Ureter (tissue), 1 donor: ENCODE results near the gene PAWR. TPM values are rescaled to one million over a fixed set of nuclear protein-coding genes. Genes with fewer than 3 reads are reported as not detected.
A peak's percentile ranks its signal among the peaks of the same experiment; 100 is the strongest.

Experiments
- DNase-seq: peaks from one replicate; pipeline ENCODE4 v3.0.0-alpha.2; 2020; ENCODE audit warnings: low spot score
- total RNA-seq: library from RNA; stranded (reverse); gene quantifications from one replicate; pipeline ENCODE4 v1.2.4, GENCODE V29; 2023
- donor health status: DM: yes; HTN: yes; CAD: no.

Gene PAWR
- total RNA-seq = 94.1 TPM

DNA sequence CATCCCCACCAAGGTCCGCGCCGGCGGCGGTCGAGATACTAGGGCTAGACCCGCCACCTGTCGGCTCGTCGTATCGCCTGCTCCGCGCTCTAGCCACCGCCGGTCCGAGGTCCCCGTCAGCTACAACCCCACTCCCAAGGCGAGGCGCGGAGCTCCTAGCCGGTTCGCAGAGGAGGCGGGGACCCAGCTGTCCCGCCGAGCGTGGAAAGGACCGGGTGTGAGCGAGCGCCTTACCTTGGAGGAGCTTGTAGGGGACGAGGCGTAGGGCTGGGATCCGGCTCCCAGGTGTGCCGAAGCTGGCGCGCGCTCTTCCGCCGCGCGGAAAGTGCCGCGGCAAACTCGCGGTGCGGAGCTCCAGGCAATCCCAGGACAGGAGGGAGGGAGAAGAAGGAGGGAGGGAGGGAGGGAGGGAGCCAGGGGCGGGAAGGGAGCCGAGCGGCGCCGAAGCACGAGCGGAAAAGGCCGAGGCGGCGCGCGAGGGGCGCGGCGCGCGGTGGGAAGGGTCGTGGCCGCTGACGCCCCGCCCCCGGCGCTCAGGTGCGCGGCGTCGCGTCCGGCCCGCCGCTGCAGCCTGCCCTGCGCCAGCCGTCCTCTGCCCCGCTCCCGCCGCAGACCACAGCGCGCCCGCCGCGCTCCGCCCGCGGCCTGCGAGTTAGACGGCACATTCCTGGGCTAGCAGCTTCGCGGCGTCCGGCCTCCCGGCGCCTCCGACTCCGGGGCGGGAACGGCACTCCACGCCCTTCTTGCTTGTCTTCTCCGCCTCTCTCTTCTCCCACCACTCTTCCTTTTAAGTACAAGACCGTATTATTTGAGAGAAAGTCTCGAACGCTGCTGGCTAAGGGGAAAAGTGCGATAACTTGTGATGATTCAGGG is at the start of gene PAWR:
Gene PAWR, minus strand, starts transcription at position 327 of the 873 bp plus-strand sequence. CDS start 720 bp downstream, outside the sequence.
- peak; percentile 76 for DNase-seq

DNA sequence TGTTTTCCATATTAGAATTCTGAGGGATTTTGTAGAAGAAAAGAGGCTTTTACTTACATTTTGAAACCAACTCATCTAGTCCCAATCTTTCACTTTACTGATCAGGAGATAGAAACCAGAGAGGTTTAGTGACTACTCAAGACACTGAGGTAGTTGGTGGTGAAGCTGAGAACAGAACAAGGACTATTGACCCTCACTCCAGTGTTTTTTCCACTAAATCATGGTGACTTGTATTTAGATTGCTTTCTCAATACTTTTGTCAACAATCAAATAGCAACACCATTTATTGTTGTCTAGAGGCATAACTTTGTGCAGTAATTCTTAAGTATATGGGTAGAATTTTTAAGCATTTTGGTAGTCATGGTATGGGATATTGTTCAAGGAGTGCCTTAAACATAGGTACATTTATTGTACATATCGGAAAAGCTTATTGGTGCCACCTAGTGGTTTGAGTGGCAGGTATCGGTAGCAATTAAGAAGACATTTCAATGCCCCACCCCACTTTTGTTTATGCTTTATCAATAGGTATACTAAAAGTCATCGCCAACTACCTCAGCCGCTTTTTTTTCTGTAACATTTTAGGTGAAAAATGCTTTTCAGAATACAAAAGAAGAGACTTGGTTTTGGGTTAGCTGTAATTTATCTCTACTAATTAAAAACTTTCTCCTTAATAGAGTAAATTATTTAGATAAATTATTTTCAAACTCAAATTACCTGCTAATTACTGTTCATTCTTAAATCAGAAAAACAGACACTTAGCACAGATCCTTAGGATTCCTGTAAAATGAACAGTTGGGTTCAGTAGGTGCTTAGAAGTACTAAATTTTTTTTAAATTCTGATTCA is 47.3 kb upstream of the PAWR start:
- no peak for DNase-seq

DNA sequence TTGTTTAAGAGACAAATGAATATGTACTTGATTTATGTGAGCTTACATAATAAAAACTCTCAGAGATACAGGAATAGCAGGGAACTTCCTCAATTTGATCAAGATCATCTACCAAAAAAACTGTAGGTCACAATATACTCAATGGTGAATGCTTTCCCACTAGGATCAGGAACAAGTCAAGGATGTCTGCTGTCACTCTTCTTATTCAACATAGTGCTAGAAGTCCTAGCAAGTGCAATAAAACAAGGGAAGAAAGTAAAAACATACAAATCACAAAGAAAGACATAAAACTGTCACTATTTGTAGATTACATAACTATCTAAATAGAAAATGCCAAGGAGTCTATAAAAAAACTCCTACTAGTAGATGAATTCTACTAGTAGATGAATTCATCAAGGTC is 41.9 kb upstream of the PAWR start:
- no peak for DNase-seq

DNA sequence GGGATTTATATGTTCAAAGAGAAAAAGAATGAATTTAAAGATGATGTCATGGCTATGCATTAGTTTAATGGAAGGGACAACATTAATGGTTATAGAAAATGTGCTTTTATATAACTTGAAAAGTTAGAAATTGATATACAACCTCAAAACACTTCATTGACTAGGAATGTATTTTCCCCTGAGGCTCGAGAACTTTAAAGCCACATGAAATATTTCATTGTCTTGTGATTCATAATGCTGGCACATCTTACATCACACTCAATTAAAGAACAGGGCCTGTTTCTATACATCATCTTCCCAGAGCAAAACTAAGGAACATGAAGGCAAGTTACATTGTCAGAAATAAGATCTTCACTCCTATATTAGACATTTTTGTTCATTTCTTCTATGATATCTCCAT is 35.2 kb upstream of the PAWR start:
- DNase-seq = no peak

GRCh38 chr12:79717006-79717405 is 26.2 kb upstream of the PAWR start:
- no peak for DNase-seq

DNA sequence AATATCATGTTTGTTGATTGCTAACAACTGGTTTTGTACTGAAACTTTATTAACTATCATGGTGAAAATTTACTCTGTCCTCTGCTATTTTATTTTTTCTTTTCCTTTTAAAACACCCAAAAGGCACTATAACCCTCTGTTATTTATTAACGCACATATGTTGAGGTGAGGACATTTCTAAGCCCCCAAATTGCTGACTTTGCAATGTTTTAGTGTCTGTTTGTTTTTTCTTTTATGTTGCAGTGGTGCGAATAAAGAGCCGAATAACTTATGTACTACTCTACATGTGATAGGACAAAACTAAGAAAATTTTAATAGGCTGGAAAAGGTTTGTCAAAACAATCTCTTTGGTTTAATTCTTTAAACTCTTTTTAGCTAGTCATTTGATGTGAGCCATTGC is 24.5 kb upstream of the PAWR start:
- DNase-seq = no peak

GRCh38 chr12:79710707-79711483 is 20.1 kb upstream of the PAWR start:
- no peak for DNase-seq

- no peak for DNase-seq
Observed at GRCh38 chr12:79707830-79708229, 17.1 kb upstream of the PAWR start.

GRCh38 chr12:79706676-79707075 is 15.9 kb upstream of the PAWR start:
- DNase-seq = no peak

GRCh38 chr12:79706156-79706555 is 15.4 kb upstream of the PAWR start:
- no peak for DNase-seq

GRCh38 chr12:79698966-79699365 is 8.2 kb upstream of the PAWR start:
- no peak for DNase-seq

DNA sequence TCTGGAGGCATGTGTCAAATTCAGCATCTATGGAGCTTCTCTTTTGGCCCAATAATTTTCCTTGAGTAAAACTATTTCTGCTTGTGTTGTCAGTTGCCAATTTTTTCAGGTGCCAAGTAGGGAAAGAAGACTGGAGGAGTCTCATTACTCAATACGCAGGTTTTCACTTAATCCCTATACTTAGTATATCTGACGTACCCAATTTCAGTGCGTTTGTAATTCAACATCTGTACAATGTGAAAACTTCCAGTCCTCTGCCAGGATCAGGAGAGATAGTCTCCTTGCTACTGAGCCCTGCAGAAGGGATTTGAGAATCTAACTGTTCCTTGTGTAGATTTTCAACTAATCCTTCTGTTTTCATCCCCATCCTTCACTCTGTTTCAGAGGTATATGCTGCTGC is 5.7 kb upstream of the PAWR start:
- DNase-seq = no peak

- DNase-seq = no peak
Observed at GRCh38 chr12:79692860-79693577, 2.3 kb upstream of the PAWR start.

- DNase-seq = no peak
Observed at GRCh38 chr12:79691511-79692248, 916 bp upstream of the PAWR start.

DNA sequence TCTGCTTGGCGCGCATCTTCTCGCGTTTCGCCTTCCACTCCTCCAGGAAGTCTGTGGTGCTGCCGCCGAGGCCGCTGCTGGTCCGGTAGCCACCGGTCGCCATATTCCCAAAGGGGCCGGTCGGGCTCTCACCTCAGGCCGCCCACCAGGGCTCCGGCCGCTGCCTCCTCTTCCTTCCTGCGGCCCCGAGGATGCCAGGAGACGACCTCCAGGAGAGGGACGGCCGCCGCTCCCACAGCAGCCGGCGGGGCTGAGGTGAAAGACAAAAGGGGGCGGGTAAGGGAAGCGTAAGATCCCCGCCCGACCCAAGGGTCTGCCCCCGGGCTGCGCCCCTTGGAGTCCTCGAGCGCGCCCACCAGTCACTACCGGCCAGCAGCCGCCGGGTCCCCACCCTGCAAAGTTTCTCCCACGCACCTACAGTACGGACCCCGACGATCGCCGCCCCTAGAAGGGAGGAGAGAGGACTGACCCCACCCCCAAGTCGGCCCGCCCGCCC is 574 bp downstream of the PAWR start:
- DNase-seq = peak; percentile 49

- DNase-seq = peak; percentile 57
Observed at GRCh38 chr12:79689477-79690141, 1.2 kb downstream of the PAWR start.

DNA sequence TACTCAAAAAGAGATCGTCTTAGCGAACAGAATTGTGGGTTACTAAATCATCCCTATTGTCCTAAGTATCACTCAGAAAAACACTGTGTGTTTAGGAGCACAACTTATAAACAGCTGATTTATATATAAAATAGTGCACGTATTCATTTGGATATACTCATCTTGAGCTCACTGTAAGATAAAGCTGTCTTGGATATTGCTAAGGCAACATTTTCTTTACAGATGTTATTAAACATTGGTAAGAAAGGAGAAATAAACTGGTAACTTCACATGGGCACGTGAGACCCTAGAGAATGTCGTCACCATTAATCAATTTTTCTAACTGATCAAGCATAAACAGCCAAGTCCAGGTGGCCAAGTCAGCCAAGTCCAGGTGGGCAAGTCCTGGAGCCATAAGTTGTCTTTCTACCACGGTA is 1.7 kb downstream of the PAWR start:
- no peak for DNase-seq

DNA sequence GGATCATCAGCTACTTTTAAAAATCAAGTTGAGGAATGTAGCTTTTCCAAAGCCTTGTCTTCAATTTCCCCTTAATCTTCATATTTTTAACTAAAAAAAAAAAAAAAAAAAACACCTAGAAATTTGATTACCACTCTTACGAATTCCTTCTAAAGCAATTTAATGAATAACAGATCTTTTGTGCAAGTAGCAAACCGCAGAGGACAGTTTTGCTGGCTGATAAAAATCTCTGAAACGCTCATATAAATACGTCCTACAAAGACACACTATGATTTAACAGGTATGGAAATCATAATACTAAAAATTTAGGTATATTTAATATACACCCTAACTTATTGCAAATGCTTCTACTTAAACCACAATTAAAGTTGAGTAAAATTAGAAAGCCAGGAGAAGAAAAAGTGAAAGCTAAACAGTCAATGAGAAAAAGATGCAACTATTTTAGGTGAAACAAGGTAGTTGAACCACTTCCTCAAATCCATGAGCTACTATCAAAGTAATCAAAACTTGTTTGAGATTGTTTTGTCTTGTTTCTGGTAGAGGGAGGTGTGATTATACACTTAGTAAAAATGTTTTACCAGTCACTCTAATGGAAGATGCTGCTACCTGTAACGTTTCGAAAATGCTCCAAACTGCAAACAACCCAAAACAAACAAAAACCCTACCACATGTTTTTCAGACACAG is 2.2 kb downstream of the PAWR start:
- DNase-seq = no peak

GRCh38 chr12:79687711-79688260 is 3.0 kb downstream of the PAWR start:
- DNase-seq = no peak
